Neural cell (in vitro differentiated cells): Measurements from ENCODE around the gene OR1J2. TPM values are rescaled to one million over a fixed set of nuclear protein-coding genes. Genes with fewer than 3 reads are reported as not detected.

Experiments used
- H2AFZ ChIP-seq: fragments of 200-600, 300-800 bp; sonication (generic), shearing (Covaris generic); 2 replicates; pipeline ENCODE4 v1.6.0; 2014; ENCODE audit warnings: low read depth, mild to moderate bottlenecking, antibody characterized with exemption, low read length, moderate library complexity
- H3F3A ChIP-seq: fragments of 200-600 bp; shearing (Covaris generic); 2 replicates; pipeline ENCODE4 v1.6.1; 2016; ENCODE audit warnings: mild to moderate bottlenecking, moderate library complexity, mixed read lengths, antibody characterized with exemption, low read length; ENCODE audit not compliant: insufficient read depth, poor library complexity, severe bottlenecking
- H3K27ac ChIP-seq: fragments of 200-600, 300-800 bp; sonication (generic), shearing (Covaris generic); 2 replicates; pipeline ENCODE4 v1.5.1; 2014; ENCODE audit warnings: mild to moderate bottlenecking, low read length, moderate library complexity
- H3K27me3 ChIP-seq: fragments of 300-800, 200-600 bp; sonication (generic), shearing (Covaris generic); 2 replicates; pipeline ENCODE4 v1.6.0; 2014; ENCODE audit warnings: mild to moderate bottlenecking, low read depth, low read length, moderate library complexity; ENCODE audit not compliant: insufficient read depth
- H3K36me3 ChIP-seq: fragments of 300-800, 200-600 bp; sonication (generic), shearing (Covaris generic); 2 replicates; pipeline ENCODE4 v1.5.1; 2014; ENCODE audit warnings: mild to moderate bottlenecking, antibody characterized with exemption, low read length, moderate library complexity; ENCODE audit not compliant: insufficient read depth
- H3K4me2 ChIP-seq: fragments of 300-800, 200-600 bp; sonication (generic), shearing (Covaris generic); 2 replicates; pipeline ENCODE4 v1.6.0; 2014; ENCODE audit warnings: mild to moderate bottlenecking, low read length
- H3K4me3 ChIP-seq: fragments of 300-800, 200-600 bp; sonication (generic), shearing (Covaris generic); 2 replicates; pipeline ENCODE4 v1.5.1; 2014; ENCODE audit warnings: mild to moderate bottlenecking, low read length, moderate library complexity
- H3K79me2 ChIP-seq: fragments of 200-600 bp; shearing (Covaris generic); replicated peaks from 2 replicates; pipeline ENCODE4 v1.6.0; 2014; ENCODE audit warnings: mild to moderate bottlenecking, low read length, moderate library complexity; ENCODE audit not compliant: insufficient read depth
- H3K9ac ChIP-seq: fragments of 300-800, 200-600 bp; sonication (generic), shearing (Covaris generic); 2 replicates; pipeline ENCODE4 v1.6.1; 2016; ENCODE audit warnings: mild to moderate bottlenecking, low read length, mixed read lengths
- H3K9me2 ChIP-seq: fragments of 200-600 bp; shearing (Covaris generic); 2 replicates; pipeline ENCODE4 v1.6.1; 2016; ENCODE audit warnings: mild to moderate bottlenecking, low read length, mixed read lengths; ENCODE audit not compliant: insufficient read depth
- H3K9me3 ChIP-seq: fragments of 200-600, 300-800 bp; sonication (generic), shearing (Covaris generic); 2 replicates; pipeline ENCODE4 v1.6.1; 2016; ENCODE audit warnings: mild to moderate bottlenecking, mixed run types, low read length, moderate library complexity, mixed read lengths
- H4K20me1 ChIP-seq: fragments of 200-600 bp; shearing (Covaris generic); 2 replicates; pipeline ENCODE4 v1.6.1; 2016; ENCODE audit warnings: mild to moderate bottlenecking, mixed run types; ENCODE audit not compliant: insufficient read depth
- CTCF ChIP-seq: fragments of 450-650 bp; IDR thresholded peaks from 2 replicates; pipeline ENCODE4 v1.5.1; 2014; ENCODE audit warnings: antibody characterized with exemption, mild to moderate bottlenecking, moderate library complexity; ENCODE audit not compliant: poor library complexity, severe bottlenecking
- EP300 ChIP-seq: fragments of 450-650 bp; conservative IDR thresholded peaks from 2 replicates; pipeline ENCODE4 v1.6.1; 2014; ENCODE audit warnings: antibody characterized with exemption, mild to moderate bottlenecking, moderate library complexity; ENCODE audit not compliant: poor library complexity, severe bottlenecking
- EZH2 ChIP-seq: fragments of 200-600, 300-800 bp; shearing (Covaris generic), sonication (generic); IDR thresholded peaks from 2 replicates; pipeline ENCODE4 v1.6.1; 2014; ENCODE audit warnings: antibody characterized with exemption, low read length, borderline replicate concordance, mild to moderate bottlenecking; ENCODE audit not compliant: insufficient read depth, poor library complexity, severe bottlenecking
- MXI1 ChIP-seq: fragments of 450-650 bp; conservative IDR thresholded peaks from 2 replicates; pipeline ENCODE4 v1.6.1; 2014; ENCODE audit warnings: antibody characterized with exemption, mild to moderate bottlenecking; ENCODE audit not compliant: poor library complexity, severe bottlenecking
- POLR2AphosphoS5 ChIP-seq: IDR thresholded peaks from 2 replicates; pipeline ENCODE4 v1.6.1; 2012
- RAD21 ChIP-seq: fragments of 450-650 bp; conservative IDR thresholded peaks from 2 replicates; pipeline ENCODE4 v1.6.1; 2014; ENCODE audit warnings: antibody characterized with exemption, mild to moderate bottlenecking, moderate library complexity
- SMC3 ChIP-seq: fragments of 450-650 bp; conservative IDR thresholded peaks from 2 replicates; pipeline ENCODE4 v1.6.1; 2014; ENCODE audit warnings: antibody characterized with exemption, mild to moderate bottlenecking, moderate library complexity; ENCODE audit not compliant: poor library complexity
- TAF1 ChIP-seq: IDR thresholded peaks from 2 replicates; pipeline ENCODE4 v1.6.1; 2012; ENCODE audit warnings: low read depth
- polyA plus RNA-seq: library from polyadenylated mRNA; depleted of rRNA; stranded (reverse); fragments of >200 nt; gene quantifications from 2 replicates; pipeline ENCODE4 v1.2.3, GENCODE V29; 2014
- TF ChIP-seq, protein P1 (sequence below): IDR thresholded peaks from 2 replicates; pipeline ENCODE4 v1.6.1; 2012; ENCODE audit warnings: borderline replicate concordance

OR1J2 gene
- polyA plus RNA-seq, 1 donor from 2014 or later: not detected

GRCh38 chr9:122468735-122469134 is 41.9 kb upstream of the OR1J2 start:
- TF ChIP-seq EP300 (no peak), POLR2AphosphoS5 (no peak), EZH2 (no peak)
- H3K79me2 ChIP-seq: no peaks in the 10 kb centered on the region
- H3K4me3 ChIP-seq: no peak overlapping the region
- no peaks in the 10 kb centered on the region for H3K9me2 ChIP-seq
- no peak overlapping the region for H3K4me2 ChIP-seq
- H3K27me3 ChIP-seq: peaks cover 6% of the 10 kb centered on the region
- no peak overlapping the region for H3K27ac ChIP-seq
- H3K9me3 ChIP-seq: no peaks in the 10 kb centered on the region
- no peaks in the 10 kb centered on the region for H4K20me1 ChIP-seq
- no peak overlapping the region for H2AFZ ChIP-seq
- H3K36me3 ChIP-seq: no peaks in the 10 kb centered on the region
- H3F3A ChIP-seq: no peaks in the 10 kb centered on the region
- no peak overlapping the region for H3K9ac ChIP-seq

GRCh38 chr9:122474561-122474960 is 36.0 kb upstream of the OR1J2 start:
- Histone ChIP-seq H3F3A (no peaks in the 10 kb centered on the region), H3K79me2 (no peaks in the 10 kb centered on the region), H3K4me2 (no peak overlapping the region), H3K9me2 (no peaks in the 10 kb centered on the region), H3K4me3 (no peak overlapping the region), H3K27ac (no peak overlapping the region), H4K20me1 (no peaks in the 10 kb centered on the region), H3K9ac (no peak overlapping the region), H3K27me3 (peaks cover 7% of the 10 kb centered on the region), H2AFZ (no peak overlapping the region), H3K36me3 (no peaks in the 10 kb centered on the region), H3K9me3 (no peaks in the 10 kb centered on the region)
- TF ChIP-seq, protein P1, sequence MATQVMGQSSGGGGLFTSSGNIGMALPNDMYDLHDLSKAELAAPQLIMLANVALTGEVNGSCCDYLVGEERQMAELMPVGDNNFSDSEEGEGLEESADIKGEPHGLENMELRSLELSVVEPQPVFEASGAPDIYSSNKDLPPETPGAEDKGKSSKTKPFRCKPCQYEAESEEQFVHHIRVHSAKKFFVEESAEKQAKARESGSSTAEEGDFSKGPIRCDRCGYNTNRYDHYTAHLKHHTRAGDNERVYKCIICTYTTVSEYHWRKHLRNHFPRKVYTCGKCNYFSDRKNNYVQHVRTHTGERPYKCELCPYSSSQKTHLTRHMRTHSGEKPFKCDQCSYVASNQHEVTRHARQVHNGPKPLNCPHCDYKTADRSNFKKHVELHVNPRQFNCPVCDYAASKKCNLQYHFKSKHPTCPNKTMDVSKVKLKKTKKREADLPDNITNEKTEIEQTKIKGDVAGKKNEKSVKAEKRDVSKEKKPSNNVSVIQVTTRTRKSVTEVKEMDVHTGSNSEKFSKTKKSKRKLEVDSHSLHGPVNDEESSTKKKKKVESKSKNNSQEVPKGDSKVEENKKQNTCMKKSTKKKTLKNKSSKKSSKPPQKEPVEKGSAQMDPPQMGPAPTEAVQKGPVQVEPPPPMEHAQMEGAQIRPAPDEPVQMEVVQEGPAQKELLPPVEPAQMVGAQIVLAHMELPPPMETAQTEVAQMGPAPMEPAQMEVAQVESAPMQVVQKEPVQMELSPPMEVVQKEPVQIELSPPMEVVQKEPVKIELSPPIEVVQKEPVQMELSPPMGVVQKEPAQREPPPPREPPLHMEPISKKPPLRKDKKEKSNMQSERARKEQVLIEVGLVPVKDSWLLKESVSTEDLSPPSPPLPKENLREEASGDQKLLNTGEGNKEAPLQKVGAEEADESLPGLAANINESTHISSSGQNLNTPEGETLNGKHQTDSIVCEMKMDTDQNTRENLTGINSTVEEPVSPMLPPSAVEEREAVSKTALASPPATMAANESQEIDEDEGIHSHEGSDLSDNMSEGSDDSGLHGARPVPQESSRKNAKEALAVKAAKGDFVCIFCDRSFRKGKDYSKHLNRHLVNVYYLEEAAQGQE: no peak
- TF ChIP-seq POLR2AphosphoS5 (no peak), RAD21 (no peak), CTCF (no peak), TAF1 (no peak), EZH2 (no peak), SMC3 (no peak), MXI1 (no peak), EP300 (no peak)

DNA sequence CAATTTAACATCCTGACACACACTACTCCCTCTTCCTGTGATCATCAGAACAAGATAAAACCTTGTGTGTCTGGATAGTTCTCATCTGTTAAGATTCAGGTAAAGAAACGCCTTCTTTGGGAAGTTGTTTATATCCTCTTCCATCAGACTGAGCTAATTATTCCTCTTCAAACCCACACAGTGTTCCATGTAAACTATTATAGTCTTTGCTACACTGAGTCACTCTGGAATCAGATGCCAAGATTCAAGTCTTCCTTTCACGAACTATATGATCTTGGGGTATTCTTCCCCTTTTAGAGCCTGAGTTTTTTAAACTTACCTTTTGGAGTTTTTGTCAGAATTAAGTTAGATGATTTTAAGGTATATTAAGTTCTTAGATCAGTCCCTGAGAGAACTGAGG is 34.9 kb upstream of the OR1J2 start:
- Histone ChIP-seq H3K27me3 (peaks cover 7% of the 10 kb centered on the region), H3K9me3 (no peaks in the 10 kb centered on the region), H3K4me2 (no peak overlapping the region)

More for the DNA sequence above, 34.9 kb upstream of the OR1J2 start:
- Histone ChIP-seq H3K4me3 (no peak overlapping the region), H3K27ac (no peak overlapping the region), H3F3A (no peaks in the 10 kb centered on the region), H4K20me1 (no peaks in the 10 kb centered on the region), H3K79me2 (no peaks in the 10 kb centered on the region), H2AFZ (no peak overlapping the region), H3K9me2 (no peaks in the 10 kb centered on the region), H3K9ac (no peak overlapping the region), H3K36me3 (no peaks in the 10 kb centered on the region)
- TF ChIP-seq SMC3 (no peak), EP300 (no peak), EZH2 (no peak), MXI1 (no peak), POLR2AphosphoS5 (no peak), RAD21 (no peak), CTCF (no peak), TAF1 (no peak)
- TF ChIP-seq, protein P1: no peak
